HEK293T (cell line): ENCODE measurements around the gene NRG3.

Experiments
- FOXK2 ChIP-seq: fragments of 450-650 bp; IDR thresholded peaks from 2 replicates; pipeline ENCODE4 v1.6.1; 2016; ENCODE audit warnings: mild to moderate bottlenecking
- FOXM1 ChIP-seq: fragments of 450-650 bp; IDR thresholded peaks from 2 replicates; pipeline ENCODE4 v1.6.1; 2017; ENCODE audit warnings: mild to moderate bottlenecking, borderline replicate concordance
- HDGF ChIP-seq: fragments of 450-650 bp; IDR thresholded peaks from 2 replicates; pipeline ENCODE4 v1.6.1; 2017; ENCODE audit warnings: antibody characterized with exemption, borderline replicate concordance
- NFRKB ChIP-seq: fragments of 450-650 bp; IDR thresholded peaks from 2 replicates; pipeline ENCODE4 v1.6.1; 2016; ENCODE audit warnings: mild to moderate bottlenecking, moderate library complexity
- PKNOX1 ChIP-seq: fragments of 450-650 bp; IDR thresholded peaks from 2 replicates; pipeline ENCODE4 v1.6.1; 2016
- SP1 ChIP-seq: fragments of 450-650 bp; IDR thresholded peaks from 2 replicates; pipeline ENCODE4 v1.6.1; 2017
- SUZ12 ChIP-seq: fragments of 450-650 bp; IDR thresholded peaks from 2 replicates; pipeline ENCODE4 v1.6.1; 2016; ENCODE audit warnings: mild to moderate bottlenecking

DNA sequence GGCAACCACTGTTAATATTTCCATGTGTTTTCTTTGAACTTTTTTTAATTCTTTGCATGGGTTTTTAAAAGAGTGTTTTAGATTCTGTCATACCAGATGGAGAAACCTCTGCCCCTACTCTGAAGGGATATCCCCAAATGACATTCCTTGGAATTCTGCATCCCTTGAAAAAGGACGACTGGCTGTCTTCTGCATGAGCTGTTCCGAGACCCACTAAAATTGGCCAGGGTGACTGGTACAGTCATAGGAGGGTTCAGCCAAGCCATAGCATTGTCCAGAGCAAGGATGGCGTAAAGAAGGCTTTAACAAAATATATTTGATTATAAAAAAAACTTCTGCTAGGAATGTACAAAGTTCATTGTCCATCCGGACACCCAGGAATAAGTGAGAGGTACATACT lies 952.9 kb downstream of the NRG3 start:
- TF ChIP-seq HDGF (no peak), FOXK2 (no peak), SP1 (no peak), SUZ12 (no peak), FOXM1 (no peak), NFRKB (no peak), PKNOX1 (no peak)
